Measurements from ENCODE around the gene IFI27.

GRCh38 chr14:94125659-94126418, 15.3 kb downstream of the IFI27 start:
- TF ChIP-seq POLR2A (IDR thresholded peaks at IDR 0.05) (no peak), CTCF (IDR thresholded peaks at IDR 0.05 in 4 of 5, conservative IDR thresholded peaks at IDR 0.05 in 1 of 5) (no peak)
